MCF 10A (cell line): ENCODE measurements around the gene TC2N. TPM values are rescaled to one million over a fixed set of nuclear protein-coding genes. Genes with fewer than 3 reads are reported as not detected.

Source experiments
- BruUV-seq: library from RNA; stranded (reverse); fragments of 400-500 nt; replicated peaks from 2 replicates; lab custom pipeline; 2021; lab: Mats Ljungman, UMichigan
- CTCF ChIA-PET: fragments of 300-600 bp; sonication (Branson Sonifier 250); formaldehyde crosslinking; extraction: SDS; loops from one replicate; lab custom pipeline; 2021; ENCODE audit warnings: antibody characterized with exemption, inconsistent platforms; lab: Yijun Ruan, JAX
- POLR2A ChIA-PET: fragments of 300-600, 350-650 bp; sonication (Branson Sonifier 250); formaldehyde crosslinking; extraction: SDS; loops from one replicate; lab custom pipeline; 2020; ENCODE audit warnings: antibody characterized with exemption, inconsistent platforms; lab: Yijun Ruan, JAX
- DNase-seq: peaks from one replicate; pipeline ENCODE4 v3.0.0-alpha.2; 2018; ENCODE audit not compliant: unreplicated experiment
- H3K27ac Mint-ChIP-seq: one replicate; pipeline ENCODE4 v1.8.0; 2022; ENCODE audit warnings: mild to moderate bottlenecking, low read depth, mixed read lengths; ENCODE audit not compliant: unreplicated experiment
- H3K27me3 Mint-ChIP-seq: one replicate; pipeline ENCODE4 v1.8.0; 2022; ENCODE audit warnings: mixed read lengths; ENCODE audit not compliant: insufficient read depth, unreplicated experiment
- H3K36me3 Mint-ChIP-seq: one replicate; pipeline ENCODE4 v1.8.0; 2022; ENCODE audit warnings: mild to moderate bottlenecking, moderate library complexity, mixed read lengths; ENCODE audit not compliant: insufficient read depth, unreplicated experiment
- H3K4me1 Mint-ChIP-seq: one replicate; pipeline ENCODE4 v1.8.0; 2022; ENCODE audit warnings: mixed read lengths; ENCODE audit not compliant: insufficient read depth, unreplicated experiment
- H3K4me3 Mint-ChIP-seq: one replicate; pipeline ENCODE4 v1.8.0; 2022; ENCODE audit warnings: mild to moderate bottlenecking, moderate library complexity, mixed read lengths; ENCODE audit not compliant: unreplicated experiment
- H3K9me3 Mint-ChIP-seq: one replicate; pipeline ENCODE4 v1.8.0; 2022; ENCODE audit warnings: mixed read lengths; ENCODE audit not compliant: unreplicated experiment
- intact Hi-C: fragments of 100-400 bp; cut with micrococcal nuclease; formaldehyde crosslinking; loops from 2 replicates; pipeline ENCODE4 v1.14.1; 2022
- total RNA-seq: library from RNA; stranded (reverse); gene quantifications from 2 replicates; pipeline ENCODE4 v1.2.3, GENCODE V29; 2022
- TF ChIP-seq, protein P1 (sequence below): fragments of 200-600 bp; IDR thresholded peaks from one replicate; pipeline ENCODE4 v1.8.0; 2022; ENCODE audit warnings: antibody characterized with exemption, mild to moderate bottlenecking; ENCODE audit not compliant: unreplicated experiment

TC2N gene
- total RNA-seq, 1 experiment from 2014 or later = 11.8 TPM

GRCh38 chr14:91834571-91834970 is 32.8 kb downstream of the TC2N start:
- BruUV-seq = no TSS peak
- POLR2A ChIA-PET = interaction anchor here (1.1 to 1.2 kb wide), 2 partner anchors 57 to 163 kb away, joined by 3 read pairs; no protein-coding TSS in a partner anchor

GRCh38 chr14:91831337-91831736 is 36.0 kb downstream of the TC2N start:
- no peak overlapping the region for H3K27ac Mint-ChIP-seq
- no peaks in the 10 kb centered on the region for H3K36me3 Mint-ChIP-seq
- peaks cover 11% of the 10 kb centered on the region for H3K27me3 Mint-ChIP-seq
- peaks cover 25% of the 10 kb centered on the region for H3K4me1 Mint-ChIP-seq
- ChIA-PET POLR2A (interaction anchor here (1.2 kb wide), 1 partner anchor 73 kb away, joined by 3 read pairs; no protein-coding TSS in a partner anchor), CTCF (interaction anchor here (0.6 kb wide), 1 partner anchor 182 kb away, joined by 3 read pairs; no protein-coding TSS in a partner anchor)
- H3K4me3 Mint-ChIP-seq = no peak overlapping the region
- no TSS peak for BruUV-seq
- no peak for DNase-seq
- intact Hi-C loops = no loop called here
- TF ChIP-seq, protein P1, sequence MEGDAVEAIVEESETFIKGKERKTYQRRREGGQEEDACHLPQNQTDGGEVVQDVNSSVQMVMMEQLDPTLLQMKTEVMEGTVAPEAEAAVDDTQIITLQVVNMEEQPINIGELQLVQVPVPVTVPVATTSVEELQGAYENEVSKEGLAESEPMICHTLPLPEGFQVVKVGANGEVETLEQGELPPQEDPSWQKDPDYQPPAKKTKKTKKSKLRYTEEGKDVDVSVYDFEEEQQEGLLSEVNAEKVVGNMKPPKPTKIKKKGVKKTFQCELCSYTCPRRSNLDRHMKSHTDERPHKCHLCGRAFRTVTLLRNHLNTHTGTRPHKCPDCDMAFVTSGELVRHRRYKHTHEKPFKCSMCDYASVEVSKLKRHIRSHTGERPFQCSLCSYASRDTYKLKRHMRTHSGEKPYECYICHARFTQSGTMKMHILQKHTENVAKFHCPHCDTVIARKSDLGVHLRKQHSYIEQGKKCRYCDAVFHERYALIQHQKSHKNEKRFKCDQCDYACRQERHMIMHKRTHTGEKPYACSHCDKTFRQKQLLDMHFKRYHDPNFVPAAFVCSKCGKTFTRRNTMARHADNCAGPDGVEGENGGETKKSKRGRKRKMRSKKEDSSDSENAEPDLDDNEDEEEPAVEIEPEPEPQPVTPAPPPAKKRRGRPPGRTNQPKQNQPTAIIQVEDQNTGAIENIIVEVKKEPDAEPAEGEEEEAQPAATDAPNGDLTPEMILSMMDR = no peak
- no peaks in the 10 kb centered on the region for H3K9me3 Mint-ChIP-seq

More at GRCh38 chr14:91834571-91834970, 32.8 kb downstream of the TC2N start:
- H3K9me3 Mint-ChIP-seq = no peaks in the 10 kb centered on the region
- intact Hi-C loops = no loop called here
- H3K4me1 Mint-ChIP-seq = peaks cover 25% of the 10 kb centered on the region
- no peak overlapping the region for H3K27ac Mint-ChIP-seq
- DNase-seq = no peak
- no peak overlapping the region for H3K4me3 Mint-ChIP-seq
- CTCF ChIA-PET = no interaction called here
- TF ChIP-seq, protein P1 = no peak
- peaks cover 11% of the 10 kb centered on the region for H3K27me3 Mint-ChIP-seq
- H3K36me3 Mint-ChIP-seq = no peaks in the 10 kb centered on the region

DNA sequence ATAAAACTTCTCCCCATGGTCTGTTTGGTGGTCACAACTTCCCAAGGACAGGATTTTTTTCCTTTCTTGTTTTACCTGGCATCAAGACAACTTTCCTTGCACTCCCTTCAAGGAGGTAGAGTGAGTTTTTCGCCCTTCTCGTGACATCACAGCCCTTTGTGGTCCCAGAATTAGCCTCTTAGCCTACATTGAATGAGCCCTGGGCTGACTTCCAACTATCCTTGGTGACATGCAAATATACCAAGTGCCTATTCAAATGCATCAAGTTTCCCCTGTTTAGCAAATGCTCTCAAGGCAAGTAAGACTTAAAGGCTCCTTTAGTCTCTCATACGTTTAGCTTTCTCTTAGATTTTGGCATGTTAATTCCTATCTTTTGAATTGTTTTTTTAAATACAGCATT is 36.6 kb downstream of the TC2N start:
- Mint-ChIP-seq H3K4me1 (peaks cover 25% of the 10 kb centered on the region), H3K9me3 (no peaks in the 10 kb centered on the region), H3K27me3 (peaks cover 11% of the 10 kb centered on the region), H3K27ac (no peak overlapping the region), H3K4me3 (no peak overlapping the region), H3K36me3 (no peaks in the 10 kb centered on the region)
- intact Hi-C loops = no loop called here
- TF ChIP-seq, protein P1 = no peak
- ChIA-PET POLR2A (interaction anchor here (1.2 kb wide), 1 partner anchor 73 kb away, joined by 3 read pairs; no protein-coding TSS in a partner anchor), CTCF (interaction anchor here (0.6 kb wide), 1 partner anchor 181 kb away, joined by 3 read pairs; no protein-coding TSS in a partner anchor)
- no peak for DNase-seq
- BruUV-seq = no TSS peak

GRCh38 chr14:91829511-91829910 is 37.8 kb downstream of the TC2N start:
- no TSS peak for BruUV-seq
- Mint-ChIP-seq H3K27me3 (peaks cover 7% of the 10 kb centered on the region), H3K36me3 (no peaks in the 10 kb centered on the region), H3K27ac (no peak overlapping the region), H3K4me3 (no peak overlapping the region), H3K9me3 (no peaks in the 10 kb centered on the region), H3K4me1 (peaks cover 21% of the 10 kb centered on the region)
- ChIA-PET POLR2A (interaction anchor here (0.5 to 0.7 kb wide), 2 partner anchors 10 to 320 kb away, joined by 3 read pairs; partner anchors contain the start of gene PPP4R3A), CTCF (no interaction called here)
- TF ChIP-seq, protein P1 = no peak
- no peak for DNase-seq
- intact Hi-C loops = no loop called here
